ENCODE measurements around the gene CLK2. TPM values are rescaled to one million over a fixed set of nuclear protein-coding genes. Genes with fewer than 3 reads are reported as not detected.
A peak's percentile ranks its signal among the peaks of the same experiment; 100 is the strongest.
"Not testable (repeated sequence)": the region's sequence is repeated elsewhere in the genome, so short reads cannot be mapped to it uniquely, and the experiment has no call there.

Gene CLK2
- total RNA-seq, 1 experiment from 2014 or later = 13.7 TPM

DNA sequence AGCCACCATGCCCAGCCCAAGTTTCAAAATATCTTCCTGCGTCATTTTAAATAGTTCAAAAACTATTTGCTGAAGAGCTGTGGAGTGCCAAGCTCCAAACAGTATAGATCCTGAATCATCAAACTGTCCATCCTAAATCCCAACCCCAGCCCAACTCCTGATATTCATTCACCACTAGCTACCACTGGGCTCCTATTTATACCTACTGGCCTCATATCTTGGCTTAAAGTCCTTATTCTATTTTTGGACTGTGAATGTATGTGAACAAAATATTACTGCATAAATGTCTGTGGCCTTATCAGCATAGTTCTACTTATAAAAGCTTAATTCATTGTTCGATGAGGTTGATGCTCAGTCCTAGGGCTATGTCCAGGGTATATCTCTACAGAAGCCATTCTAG lies 5.9 kb downstream of the CLK2 start:
- no peak for DNase-seq (ENCODE audit: low spot score)

DNA sequence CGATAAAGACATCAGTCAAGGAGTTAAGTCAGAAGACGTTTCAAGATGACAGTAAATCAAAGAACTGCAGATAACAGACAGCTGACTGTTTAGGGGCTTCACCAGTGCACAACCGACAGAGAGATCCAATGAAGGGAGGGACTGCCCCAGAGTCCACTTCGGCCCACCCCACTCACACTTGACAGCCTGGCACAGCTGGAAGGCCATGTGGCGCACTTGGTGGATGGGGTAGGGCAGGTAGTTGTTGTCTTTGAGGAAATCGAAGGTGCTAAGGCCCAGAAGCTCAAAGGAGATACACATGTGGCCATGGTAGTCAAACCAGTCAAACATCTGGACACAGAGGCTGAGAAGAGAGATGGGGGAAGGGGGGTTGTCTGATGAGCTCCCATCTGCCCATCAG lies 6.8 kb downstream of the CLK2 start:
- DNase-seq (ENCODE audit: low spot score) = no peak

DNA sequence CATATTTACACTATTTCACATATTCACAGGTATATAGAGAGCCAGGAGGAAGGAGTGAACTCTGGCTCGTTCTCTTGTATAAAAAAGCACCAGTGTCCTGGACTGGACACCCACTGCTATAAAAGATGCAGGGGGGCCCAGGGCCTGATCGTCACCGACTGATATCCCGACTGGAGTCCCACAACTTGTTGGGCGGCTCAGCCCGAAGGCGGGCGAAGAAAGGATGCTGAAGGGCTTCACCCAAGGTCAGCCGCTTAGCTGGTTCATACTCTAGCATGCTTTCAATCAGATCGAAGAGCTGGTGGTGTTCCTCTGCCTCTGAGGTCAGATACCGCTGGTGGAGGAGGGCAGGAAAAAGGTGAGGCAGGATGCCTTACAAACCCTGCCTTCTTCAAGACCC lies 10.2 kb downstream of the CLK2 start:
- no peak for DNase-seq (ENCODE audit: low spot score)

DNA sequence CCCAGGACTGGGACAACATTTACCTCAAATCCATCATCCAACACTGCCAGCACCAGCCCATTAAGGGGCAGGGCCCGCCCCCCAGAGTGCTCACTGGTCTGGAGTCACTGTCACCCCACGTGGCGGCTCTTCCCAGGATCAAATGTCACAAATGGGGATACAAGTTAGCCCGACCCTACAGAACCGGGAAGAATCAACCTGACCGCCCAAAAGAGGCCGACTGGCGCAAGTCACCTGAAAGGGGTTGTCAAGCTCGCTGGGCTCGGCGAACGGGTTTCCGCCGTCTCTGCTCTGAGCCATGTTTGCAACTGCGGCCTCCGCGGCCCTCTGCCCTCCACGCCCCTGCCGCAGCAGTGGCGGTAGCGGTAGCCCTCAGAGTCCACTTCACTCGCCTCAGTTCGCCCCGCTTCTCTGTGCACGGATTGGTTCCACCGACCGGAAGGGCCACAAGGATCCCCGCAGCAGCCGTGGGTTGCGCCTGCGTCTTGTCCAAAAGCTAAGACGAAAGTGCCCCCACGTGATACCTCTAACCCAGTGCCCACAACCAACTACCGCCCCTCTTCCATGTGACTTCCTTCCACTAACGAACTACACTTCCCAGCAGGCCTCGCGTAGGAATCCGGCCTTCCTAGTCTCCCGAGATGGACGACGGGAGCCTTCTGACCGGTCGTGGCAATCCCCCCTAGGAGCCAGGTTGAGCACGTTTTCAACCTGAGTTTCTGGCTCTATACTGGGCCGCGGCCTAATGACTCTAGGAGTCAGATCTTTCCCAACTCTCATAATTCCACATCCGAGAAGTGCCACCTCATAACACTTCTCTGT lies 11.2 kb downstream of the CLK2 start, which contains the start of gene SCAMP3:
Gene SCAMP3, minus strand, starts transcription at position 509 of the 822 bp plus-strand sequence. Its CDS starts 209 bp downstream, at position 300.
- peak; percentile 98 for DNase-seq (ENCODE audit: low spot score)

DNA sequence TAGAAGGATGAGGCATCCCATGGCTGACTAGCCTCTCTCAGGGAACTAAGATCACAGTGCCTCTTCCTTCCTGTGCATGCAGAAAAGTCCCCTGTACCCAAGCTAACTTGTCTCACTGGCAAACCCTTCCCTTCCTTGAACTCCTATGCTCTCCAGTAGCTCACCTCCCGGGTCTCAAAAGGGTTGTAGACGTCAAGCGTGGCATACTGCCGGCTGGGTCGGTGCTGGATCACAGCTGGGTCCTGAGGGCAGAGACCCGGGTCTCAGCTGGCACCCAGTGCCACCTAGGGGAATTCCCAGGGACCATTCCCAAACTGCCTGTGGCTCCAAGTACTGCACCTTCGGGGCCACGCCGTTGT lies 11.8 kb downstream of the CLK2 start:
- DNase-seq (ENCODE audit: low spot score) = no peak

DNA sequence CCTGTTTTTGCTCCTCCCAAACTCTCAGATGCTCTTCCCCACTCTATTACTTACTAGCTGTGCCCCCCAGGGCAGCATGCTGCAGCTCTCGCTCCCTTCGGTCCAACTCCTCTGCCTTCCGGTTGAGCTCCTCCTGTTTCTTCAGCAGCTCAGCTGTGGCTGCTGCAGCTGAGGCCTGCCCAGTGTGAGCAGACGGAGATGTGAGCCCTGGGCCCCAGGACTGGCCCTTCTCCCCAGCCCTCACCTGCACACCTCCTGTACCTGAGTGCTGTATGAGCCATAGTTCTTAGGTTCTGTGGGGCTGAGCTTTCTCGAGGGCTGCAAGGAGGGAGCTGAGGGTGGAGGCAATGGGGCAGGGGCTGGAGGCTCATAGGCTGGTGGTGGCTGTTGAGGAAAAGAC lies 13.0 kb downstream of the CLK2 start:
- DNase-seq (ENCODE audit: low spot score) = no peak

DNA sequence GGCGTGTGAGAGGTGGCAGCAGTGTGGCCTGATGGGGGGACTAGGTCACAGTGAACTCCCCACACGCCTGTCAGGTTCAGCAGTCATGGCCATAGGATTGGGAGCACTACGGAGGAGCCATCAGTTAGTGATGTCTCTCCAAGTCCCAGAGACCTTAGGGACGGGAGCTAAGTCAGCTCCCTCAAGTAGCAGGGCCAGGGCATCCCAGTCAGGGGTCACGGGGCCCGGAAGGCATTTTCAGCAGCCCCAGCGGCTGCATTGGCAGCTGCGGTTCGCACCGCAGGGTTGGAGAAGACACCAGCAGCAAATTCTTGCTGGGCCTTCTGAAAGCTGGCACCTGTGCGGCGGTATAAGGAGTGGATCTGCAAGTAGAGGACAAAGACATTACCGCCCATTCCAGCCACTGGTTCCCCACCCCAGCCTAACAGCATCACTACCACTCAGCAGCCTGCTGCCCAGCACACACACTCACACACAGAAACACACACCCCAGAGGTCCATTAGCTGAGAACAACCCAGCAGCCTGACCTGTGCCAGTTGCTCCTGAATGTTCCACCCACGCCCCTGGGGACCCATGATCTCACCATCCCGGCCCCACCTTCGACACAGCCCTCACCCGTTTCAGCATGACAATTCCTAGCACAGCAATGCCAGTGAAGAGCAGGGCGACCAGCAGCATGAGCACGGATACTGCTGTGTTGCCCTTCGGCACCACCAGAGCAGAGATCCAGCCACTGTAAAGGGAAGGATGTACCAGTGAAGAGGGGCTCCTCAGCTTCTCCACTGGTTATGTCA lies 17.0 kb downstream of the CLK2 start:
- DNase-seq (ENCODE audit: low spot score) = no peak

DNA sequence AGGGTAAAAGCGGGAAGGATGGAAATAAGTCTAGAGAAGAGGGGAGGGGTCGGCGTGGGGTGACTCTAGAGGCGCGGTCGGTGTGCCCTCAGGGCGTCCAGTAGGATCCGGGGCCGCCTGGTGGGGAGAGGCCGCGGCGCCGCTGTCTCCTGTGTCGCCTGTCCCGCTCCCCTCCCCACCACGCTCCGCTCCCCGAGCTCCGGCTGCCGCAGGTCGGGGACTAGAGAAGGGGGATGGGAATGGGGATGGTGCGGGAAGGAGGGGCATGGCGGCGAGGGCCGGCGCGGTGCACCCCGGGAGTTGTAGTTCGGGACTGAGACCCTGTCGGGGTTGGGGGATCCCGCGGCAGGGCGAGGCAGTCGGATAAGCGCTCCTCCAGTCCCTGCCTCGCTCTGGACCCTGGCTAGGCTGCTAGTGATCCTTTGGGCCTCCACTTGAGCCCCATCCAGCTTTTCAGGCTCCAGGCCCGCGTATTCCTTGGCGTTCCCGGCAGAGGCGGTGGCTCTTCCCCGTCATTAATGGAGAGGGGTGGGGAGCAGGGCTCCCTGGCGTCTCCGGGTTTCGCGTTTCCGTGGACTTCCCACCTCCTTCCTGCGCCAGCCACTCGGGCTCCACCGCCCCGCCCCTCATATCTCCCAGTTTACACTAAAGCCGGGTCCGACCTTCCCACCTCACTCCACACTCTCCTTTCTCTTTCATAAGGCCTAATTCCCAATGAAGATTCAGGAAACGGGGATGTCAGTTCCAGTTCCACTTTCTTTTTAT lies 17.9 kb downstream of the CLK2 start, which contains the start of gene ENTREP3:
Gene ENTREP3, minus strand, starts transcription at position 241 of the 765 bp plus-strand sequence. CDS start 606 bp downstream, outside the sequence.
- peak; percentile 79 for DNase-seq (ENCODE audit: low spot score)

DNA sequence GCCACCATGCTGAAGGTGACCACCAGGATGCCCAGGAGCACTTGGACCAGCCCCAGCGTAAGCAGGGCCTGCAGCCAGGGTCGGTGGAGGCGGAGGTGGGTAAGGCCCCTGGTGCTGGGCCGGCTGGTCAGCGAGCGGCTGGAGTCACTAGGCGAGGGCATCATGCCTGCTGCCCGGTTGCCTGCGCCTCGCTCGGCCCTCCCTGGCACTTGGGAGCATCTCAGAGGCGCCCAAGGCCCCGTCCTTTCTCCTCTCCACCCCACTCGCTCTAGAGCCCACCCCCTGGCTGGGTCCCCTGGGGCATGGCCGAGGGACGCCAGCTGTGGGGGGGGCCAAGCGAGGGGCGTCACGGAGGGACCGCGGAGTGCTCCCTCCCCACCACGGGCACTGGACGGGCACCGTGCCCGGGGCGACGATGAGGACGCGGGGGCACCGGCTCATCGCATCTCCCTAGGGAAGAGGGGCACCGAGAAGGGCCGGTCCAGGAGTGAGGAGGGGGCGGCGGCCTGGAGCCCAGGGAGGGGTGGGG lies 18.5 kb downstream of the CLK2 start:
- DNase-seq (ENCODE audit: low spot score) = no peak

DNA sequence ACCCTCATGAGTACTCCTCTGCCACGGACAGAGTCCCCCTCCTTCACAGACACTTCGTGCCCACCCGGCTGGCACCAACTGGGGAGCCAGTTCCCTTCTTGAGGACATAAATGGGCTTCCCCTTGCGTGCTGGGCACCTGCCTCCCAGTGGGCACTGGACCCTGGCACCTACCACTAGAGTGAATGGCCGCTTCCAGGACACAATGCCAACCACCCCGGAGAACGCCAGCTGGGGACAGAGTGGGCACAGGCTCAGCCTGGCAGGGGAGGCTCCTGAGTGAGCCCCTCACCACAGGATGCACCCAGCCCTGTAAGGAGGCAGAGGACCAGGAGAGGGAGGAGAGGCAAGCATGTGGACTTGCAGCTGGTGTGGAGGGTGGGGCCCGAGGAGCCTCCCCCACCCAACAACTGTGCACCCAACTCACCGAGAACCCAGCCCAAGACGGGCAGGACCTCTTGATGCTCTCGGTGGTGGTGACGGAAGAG lies 19.0 kb downstream of the CLK2 start:
- no peak for DNase-seq (ENCODE audit: low spot score)

DNA sequence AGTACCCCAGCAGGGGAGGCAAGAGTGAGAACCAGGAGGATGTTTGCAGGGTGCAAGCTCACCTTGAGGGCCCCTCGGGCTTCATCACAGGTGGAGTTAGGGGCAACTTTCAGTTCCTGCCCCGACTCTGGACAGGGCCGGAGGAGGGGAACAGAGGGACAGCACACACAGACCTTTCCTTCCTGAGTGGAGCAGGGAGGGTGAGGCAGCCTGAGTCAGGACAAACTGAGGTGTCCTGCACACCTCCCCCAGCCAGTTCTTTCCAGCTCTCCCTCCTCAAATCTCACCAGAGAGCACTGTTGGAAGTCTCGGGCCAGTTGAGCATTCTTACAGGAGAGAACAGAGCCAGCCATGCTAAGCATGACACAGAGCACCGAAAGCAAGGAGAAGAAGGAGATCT lies 19.5 kb downstream of the CLK2 start:
- no peak for DNase-seq (ENCODE audit: low spot score)

DNA sequence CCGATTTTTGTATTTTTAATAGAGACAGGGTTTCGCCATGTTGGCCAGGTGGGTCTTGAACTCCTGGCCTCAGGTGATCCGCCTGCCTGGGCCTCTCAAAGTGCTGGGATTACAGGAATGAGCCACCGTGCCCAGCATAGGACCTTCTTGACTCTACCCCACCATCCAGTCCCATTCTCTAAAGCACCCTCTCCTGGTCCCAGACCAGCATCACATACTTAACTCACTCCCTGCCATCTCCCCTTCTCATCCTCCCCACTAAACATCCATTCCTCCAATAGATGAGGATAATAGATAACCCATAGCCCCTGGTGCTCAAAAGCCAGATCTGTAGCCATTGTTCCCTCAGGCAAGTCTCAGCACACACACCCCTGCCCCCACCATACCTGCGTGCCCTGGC lies 20.1 kb downstream of the CLK2 start:
- no peak for DNase-seq (ENCODE audit: low spot score)

DNA sequence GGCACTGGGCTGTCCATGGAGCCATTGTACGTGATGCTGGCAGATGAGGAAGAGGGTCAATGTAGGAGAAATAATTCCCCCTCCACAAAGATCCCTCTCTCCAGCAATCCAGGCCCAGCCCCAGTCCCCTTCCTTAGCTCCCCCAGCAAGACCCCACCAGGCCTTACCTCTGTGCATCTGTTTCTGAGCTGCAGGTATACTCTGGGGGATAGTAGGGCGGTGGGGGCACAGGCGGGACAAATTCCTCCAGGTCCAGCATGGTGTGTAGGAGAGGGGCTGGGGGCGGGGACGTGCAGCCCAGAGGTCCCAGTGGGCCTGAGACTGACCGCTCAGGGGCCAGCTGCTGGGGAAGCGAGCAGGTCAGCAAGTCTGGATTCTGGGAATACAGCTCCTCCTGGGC lies 21.7 kb downstream of the CLK2 start:
- DNase-seq (ENCODE audit: low spot score) = no peak

DNA sequence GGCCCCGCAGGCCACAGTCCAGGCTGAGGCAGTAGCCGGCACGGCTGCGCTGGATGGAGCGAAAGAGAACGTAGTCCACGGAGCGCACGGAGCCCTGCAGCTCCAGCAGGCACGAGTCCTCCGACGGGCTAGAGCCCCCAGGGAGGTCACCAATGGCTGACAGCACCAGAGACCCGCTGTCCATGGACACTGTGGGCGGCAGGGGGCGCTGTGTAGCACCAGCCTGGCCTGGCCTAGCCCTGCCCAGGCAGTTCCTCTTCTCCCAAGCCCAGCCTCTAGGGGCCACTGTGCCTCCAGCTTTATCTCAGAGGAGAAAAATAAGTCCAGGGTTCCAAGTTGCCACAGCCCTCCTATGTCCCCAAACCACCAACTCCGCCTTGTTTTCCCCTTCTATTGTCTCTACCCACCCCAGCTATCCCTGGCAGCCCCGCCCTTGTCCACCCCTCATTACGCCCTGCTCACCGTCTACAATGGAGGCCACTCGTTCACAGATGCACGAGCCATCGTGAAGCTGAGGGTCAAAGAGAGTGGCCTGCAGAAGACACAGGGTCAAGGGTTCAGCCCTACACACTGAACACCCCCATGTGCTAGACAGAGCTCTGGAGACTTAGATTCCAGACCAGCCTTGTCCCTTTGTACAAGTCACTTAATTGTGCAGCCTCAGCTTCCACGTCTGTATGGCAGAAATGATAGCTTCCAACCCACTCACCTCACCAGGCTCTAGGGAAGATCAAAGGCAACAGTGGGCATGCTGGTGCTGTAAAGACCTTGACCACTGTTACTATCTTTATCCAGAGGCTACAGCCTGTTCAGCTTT lies 22.5 kb downstream of the CLK2 start:
- peak; percentile 86 for DNase-seq (ENCODE audit: low spot score)

DNA sequence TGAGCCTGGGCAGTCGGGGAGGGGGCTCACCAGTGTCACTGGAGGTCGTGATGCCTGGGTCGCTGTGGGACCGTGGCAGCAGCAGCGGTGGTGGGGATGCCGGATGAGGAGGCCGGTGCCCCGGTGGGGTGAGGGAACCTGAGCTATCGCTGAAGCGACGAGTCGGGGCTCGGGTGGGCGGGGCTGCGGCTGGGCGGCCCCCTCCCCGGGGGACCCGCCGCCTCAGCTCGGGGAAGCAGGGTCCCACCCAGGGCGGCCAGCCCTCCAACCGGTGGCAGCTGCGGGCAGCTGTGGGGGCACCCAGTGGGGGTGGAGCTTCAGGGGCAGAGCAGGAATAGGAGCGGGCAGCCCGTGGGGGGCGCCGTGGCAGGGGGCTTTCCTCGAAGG lies 23.1 kb downstream of the CLK2 start:
- DNase-seq (ENCODE audit: low spot score) = no peak

DNA sequence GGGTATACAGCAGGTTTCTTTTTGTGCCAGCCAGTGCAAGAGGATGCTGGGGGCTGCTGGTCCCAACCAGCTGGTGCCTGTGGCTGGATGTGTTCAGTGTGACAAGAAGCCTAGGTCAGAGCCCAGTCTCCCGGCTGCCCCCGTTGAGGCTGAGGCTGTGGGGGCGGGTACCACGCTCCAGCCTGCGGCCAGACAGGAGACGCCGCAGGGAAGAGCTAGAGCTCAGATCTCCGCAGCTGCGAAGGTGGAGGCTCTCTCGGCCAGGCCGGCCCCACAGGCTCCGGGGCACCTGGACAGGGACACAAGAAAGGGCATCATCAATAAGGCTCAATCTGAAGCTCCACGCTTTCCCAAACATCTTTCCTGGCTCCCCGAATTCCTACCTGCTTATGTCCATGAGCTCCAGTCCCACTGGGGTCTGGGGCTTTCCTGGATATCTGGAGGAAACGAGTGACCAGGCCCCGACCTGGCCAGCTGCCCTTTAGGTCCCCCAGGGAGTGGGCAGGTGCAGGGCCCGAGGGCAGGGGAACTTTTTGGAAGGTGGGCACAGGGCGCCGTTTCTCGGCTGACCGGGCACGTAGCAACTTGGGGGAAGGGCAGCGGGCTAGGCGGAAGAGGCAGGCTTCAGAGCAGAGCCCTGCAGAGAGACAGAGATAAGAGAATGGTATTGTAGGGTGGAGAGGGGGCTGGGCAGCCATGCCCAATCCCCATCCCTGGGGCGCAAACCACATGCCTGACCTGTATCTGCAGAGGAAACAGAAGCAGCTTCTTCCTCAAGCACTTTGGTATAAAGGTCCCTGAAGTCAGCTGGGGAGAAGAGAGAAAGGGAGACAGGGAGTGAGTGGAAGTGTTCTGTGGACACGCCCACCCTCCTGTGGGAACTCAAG lies 25.4 kb downstream of the CLK2 start:
- DNase-seq (ENCODE audit: low spot score) = no peak

DNA sequence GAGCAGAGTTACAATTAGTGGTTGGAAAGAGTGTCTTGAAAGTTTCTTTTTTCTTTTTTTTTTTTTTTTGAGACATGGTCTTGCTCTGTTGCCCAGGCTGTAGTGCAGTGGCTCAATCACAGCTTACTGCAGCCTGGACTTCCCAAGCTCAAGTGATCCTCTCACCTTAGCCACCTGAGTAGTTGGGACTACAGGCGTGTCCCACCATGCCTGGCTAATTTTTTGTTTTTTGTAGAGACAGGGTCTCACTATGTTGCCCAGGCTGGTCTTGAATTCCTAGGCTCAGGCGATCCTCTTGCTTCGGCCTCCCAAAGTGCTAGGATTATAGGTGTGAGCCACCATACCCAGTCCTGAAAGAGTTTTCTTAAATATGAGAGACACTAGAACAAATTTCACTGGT lies 26.5 kb downstream of the CLK2 start:
- not testable (repeated sequence) for DNase-seq (ENCODE audit: low spot score)

DNA sequence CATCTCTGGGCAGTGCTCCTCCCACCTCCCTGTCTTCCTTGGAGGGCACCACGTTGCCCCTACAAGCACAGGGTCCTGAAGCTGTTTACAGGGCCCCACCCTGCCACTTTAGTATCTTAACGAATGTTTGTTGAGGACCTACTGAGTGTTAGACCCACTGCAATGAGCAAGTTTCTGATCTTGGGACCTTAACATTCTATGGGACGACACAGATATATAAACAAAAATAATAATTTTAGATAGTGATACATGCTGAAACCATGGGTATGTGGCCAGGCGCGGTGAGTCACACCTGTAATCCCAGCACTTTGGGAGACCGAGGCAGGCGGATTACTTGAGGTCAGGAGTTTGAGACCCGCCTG lies 28.2 kb downstream of the CLK2 start:
- DNase-seq (ENCODE audit: low spot score) = no peak

DNA sequence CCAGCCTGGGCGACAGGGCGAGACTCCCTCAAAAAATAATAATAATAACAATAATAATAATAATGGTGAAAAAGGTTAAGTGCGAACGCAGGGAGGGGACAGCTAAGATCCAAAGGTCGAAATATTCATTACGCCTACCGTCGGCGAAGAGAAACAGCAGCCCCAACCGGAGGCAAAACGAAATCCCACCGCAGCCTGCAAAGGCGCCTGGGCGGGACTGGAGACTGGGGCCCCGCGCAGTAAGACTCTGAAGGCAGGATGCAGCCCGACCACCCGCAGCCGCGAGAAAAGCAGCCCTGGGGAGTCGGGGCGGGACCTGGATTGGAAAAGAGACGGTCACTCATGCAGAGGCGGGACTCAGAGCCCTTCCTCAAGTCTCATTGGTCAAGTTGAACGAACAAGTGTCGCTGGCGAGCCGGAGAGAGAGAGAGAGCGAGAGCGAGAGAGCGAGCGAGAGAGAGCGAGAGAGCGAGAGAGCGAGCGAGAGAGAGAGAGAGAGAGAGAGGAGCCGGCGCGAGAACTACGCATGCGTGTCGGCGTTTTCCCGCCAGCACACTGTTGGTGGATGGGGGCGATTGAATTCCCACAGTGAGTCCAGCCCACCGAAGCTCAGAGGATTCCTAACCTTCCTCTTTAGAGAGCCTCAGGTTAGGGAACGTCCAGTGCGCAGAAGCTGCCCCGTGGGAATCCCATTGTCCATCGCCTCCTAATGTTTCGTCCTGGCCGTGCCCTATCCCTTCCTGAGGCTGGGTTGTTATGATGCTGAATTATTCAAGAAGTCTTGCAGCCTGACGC lies 28.7 kb downstream of the CLK2 start:
- peak; percentile 99 for DNase-seq (ENCODE audit: low spot score)

All from H4 (cell line).